Activated CD4-positive, alpha-beta memory T cell treated with anti-CD3 and anti-CD28 coated beads for 36 hours (primary cell): ENCODE data around the gene OR10T2. TPM values are rescaled to one million over a fixed set of nuclear protein-coding genes. Genes with fewer than 3 reads are reported as not detected.
"Not testable (repeated sequence)": the region's sequence is repeated elsewhere in the genome, so short reads cannot be mapped to it uniquely, and the experiment has no call there.

Experiments
- CTCF ChIA-PET: fragments of 350-600 bp; sonication (Branson Sonifier 250); formaldehyde crosslinking; loops from one replicate; lab custom pipeline; 2021; ENCODE audit warnings: antibody characterized with exemption, inconsistent platforms; lab: Charles Lee
- POLR2A ChIA-PET: fragments of 350-600 bp; sonication (Branson Sonifier 250); formaldehyde crosslinking; loops from one replicate; lab custom pipeline; 2021; ENCODE audit warnings: antibody characterized with exemption; lab: Charles Lee
- DNase-seq: peaks from one replicate; pipeline ENCODE4 v3.0.0-alpha.2; 2020
- H3K27ac Mint-ChIP-seq: one replicate; pipeline ENCODE4 v1.8.0; 2021; ENCODE audit warnings: mixed read lengths
- H3K27me3 Mint-ChIP-seq: one replicate; pipeline ENCODE4 v1.8.0; 2021; ENCODE audit warnings: mixed read lengths
- H3K36me3 Mint-ChIP-seq: one replicate; pipeline ENCODE4 v1.8.0; 2021; ENCODE audit warnings: mixed read lengths
- H3K4me1 Mint-ChIP-seq: one replicate; pipeline ENCODE4 v1.8.0; 2021; ENCODE audit warnings: low read depth, mixed read lengths
- H3K4me3 Mint-ChIP-seq: one replicate; pipeline ENCODE4 v1.8.0; 2021; ENCODE audit warnings: mild to moderate bottlenecking, mixed read lengths
- H3K9me3 Mint-ChIP-seq: one replicate; pipeline ENCODE4 v1.8.0; 2021; ENCODE audit warnings: mixed read lengths
- intact Hi-C: fragments of 100-400 bp; cut with micrococcal nuclease; formaldehyde crosslinking; loops from one replicate; pipeline ENCODE4 v1.15.1; 2023
- total RNA-seq, 2 experiments: library from RNA; stranded (reverse); gene quantifications; one replicate each; pipeline ENCODE4 v1.2.3, GENCODE V29; 2021

Gene OR10T2
- total RNA-seq, 2 experiments from 2014 or later = not detected

DNA sequence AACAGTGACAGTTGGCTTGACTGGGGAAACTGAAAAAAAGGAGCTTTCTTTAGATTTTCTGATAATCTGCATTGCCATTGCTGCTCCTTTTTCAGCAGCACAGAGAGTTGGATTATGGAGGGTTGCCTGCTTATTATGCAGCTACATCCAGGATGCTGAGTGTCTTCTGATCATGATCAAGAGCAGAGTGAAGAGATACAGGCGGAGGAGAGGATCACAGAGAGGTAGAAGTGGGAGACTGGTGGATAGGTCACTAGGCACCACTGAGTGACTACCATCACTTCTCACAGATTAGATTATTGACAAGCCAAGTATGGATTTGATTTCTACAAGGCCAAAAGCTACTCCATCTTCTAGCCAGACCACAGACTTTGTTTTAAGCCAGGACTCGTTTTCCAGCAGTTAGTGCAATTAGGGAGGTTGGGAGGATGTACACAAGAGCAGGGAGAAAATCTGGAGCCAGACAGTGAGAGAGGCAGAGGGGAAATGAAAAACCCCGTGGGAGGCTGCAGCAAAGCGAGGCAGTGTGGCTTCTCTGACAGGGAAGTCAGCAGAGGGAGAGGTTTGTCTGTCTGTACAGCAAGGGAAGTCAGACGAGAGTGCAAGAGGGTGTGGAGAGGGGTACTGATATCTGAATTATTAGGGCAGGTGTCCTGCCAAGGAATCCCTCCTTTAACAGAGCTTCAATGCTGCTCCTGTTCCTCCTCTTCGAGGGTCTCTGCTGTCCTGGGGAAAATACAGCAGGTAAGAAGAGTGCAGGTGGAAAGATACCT, 45.8 kb downstream of the OR10T2 start, which contains the start of gene CD1E:
CD1E (plus strand) TSS at position 592 of the 773 bp plus-strand sequence; CDS start at position 687, 95 bp downstream.
- no peak within 1 kb of the TSS for H3K4me3 Mint-ChIP-seq
- no peak for DNase-seq
- H3K27ac Mint-ChIP-seq = no peak within 1 kb of the TSS
- POLR2A ChIA-PET = no interaction called here
- no peaks in the 10 kb centered on the region for H3K4me1 Mint-ChIP-seq
- intact Hi-C loops = no loop called here
- CTCF ChIA-PET = no interaction called here
- no peaks in the 10 kb centered on the region for H3K36me3 Mint-ChIP-seq
- H3K27me3 Mint-ChIP-seq = peaks cover 29% of the 10 kb centered on the region
- no peaks in the 10 kb centered on the region for H3K9me3 Mint-ChIP-seq

DNA sequence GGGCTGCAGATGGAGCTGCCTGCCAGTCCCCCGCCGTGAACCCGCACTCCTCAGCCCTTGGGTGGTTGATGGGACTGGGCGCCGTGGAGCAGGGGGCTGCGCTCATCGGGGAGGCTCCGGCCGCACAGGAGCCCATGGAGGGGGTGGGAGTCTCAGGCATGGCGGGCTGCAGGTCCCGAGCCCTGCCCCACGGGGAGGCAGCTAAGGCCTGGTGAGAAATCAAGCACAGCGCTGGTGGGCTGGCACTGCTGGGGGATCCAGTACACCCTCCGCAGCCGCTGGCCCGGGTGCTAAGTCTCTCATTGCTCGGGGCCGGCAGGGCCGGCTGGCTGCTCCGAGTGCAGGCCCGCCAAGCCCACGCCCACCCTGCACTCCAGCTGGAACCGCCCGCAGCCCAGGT, 50.3 kb downstream of the OR10T2 start:
- H3K4me1 Mint-ChIP-seq, H3K27ac Mint-ChIP-seq, DNase-seq, H3K36me3 Mint-ChIP-seq, intact Hi-C loops, H3K4me3 Mint-ChIP-seq, H3K9me3 Mint-ChIP-seq, POLR2A ChIA-PET, CTCF ChIA-PET: not testable (repeated sequence)
- H3K27me3 Mint-ChIP-seq = peaks cover 14% of the 10 kb centered on the region

Other genes starting within 250 kb of the OR10T2 start
- gene CD1D, start 218.6 kb downstream of the OR10T2 start, total RNA-seq = not detected
- not detected for gene CD1A, start 145.0 kb downstream of the OR10T2 start, total RNA-seq
- gene CD1C, start 109.5 kb downstream of the OR10T2 start, total RNA-seq = not detected
- not detected for gene CD1B, start 67.9 kb downstream of the OR10T2 start, total RNA-seq
- gene CD1E, start 45.6 kb downstream of the OR10T2 start, total RNA-seq = not detected
- gene OR10K2, start 26.8 kb upstream of the OR10T2 start, total RNA-seq = not detected
- gene OR10K1, start 62.4 kb upstream of the OR10T2 start, total RNA-seq = not detected
- gene OR10R2, start 72.8 kb upstream of the OR10T2 start, total RNA-seq = not detected
- not detected for gene OR6Y1, start 154.9 kb upstream of the OR10T2 start, total RNA-seq
- gene OR6P1, start 171.1 kb upstream of the OR10T2 start, total RNA-seq = not detected
- not detected for gene OR10X1, start 180.4 kb upstream of the OR10T2 start, total RNA-seq
- not detected for gene OR10Z1, start 205.8 kb upstream of the OR10T2 start, total RNA-seq